ENCODE results near the gene LHFPL6.

GRCh38 chr13:39469676-39470075 is 133.3 kb downstream of the LHFPL6 start:
- no peak for TF ChIP-seq SETDB1 (IDR thresholded peaks at IDR 0.05; ENCODE audit: low read length)
- TF ChIP-seq MEIS2 (IDR thresholded peaks at IDR 0.05; ENCODE audit: partially characterized antibody) = no peak
- TF ChIP-seq REST (IDR thresholded peaks at IDR 0.05; ENCODE audit: borderline replicate concordance) = no peak
- no peak for TF ChIP-seq REST (CRISPR knock-in tag; IDR thresholded peaks at IDR 0.05; ENCODE audit: low read depth)
- no peak for TF ChIP-seq CTCF (IDR thresholded peaks at IDR 0.05 in 2 of 3, conservative IDR thresholded peaks at IDR 0.05 in 1 of 3; ENCODE audit: insufficient read depth in 2 of 3, low read depth in 1 of 3, low read length in 3 of 3)
- TF ChIP-seq SMARCB1 (IDR thresholded peaks at IDR 0.05; ENCODE audit: insufficient read length, low read depth) = no peak
- TF ChIP-seq FOSL1 (tag; conservative IDR thresholded peaks at IDR 0.05) = no peak
